Right renal pelvis (tissue), 4 donors: Measurements from ENCODE around the gene ISOC1. TPM values are rescaled to one million over a fixed set of nuclear protein-coding genes. Genes with fewer than 3 reads are reported as not detected.

Source experiments
- DNase-seq, 4 donors: peaks; one replicate each; pipeline ENCODE4 v3.0.0-alpha.2; 2013; ENCODE audit warnings: low read depth in 4 of 4, low spot score in 3 of 4, missing footprints in 1 of 4
- polyA plus RNA-seq, 4 donors: library from polyadenylated mRNA; unstranded; fragments of 120-200 nt; gene quantifications; one replicate each; pipeline ENCODE4 v1.2.1, GENCODE V29; 2013; ENCODE audit not compliant: insufficient read length in 4 of 4

Gene ISOC1
- polyA plus RNA-seq, 4 donors, result 47.5 to 53.4 (median 50.5) TPM

- peak; percentile 30 to 50 (median 38) for DNase-seq
These were observed 663 bp downstream of the ISOC1 start for GRCh38 chr5:129094924-129095899.

- no peak for DNase-seq
These were observed 1.9 kb downstream of the ISOC1 start for GRCh38 chr5:129096382-129096991.

GRCh38 chr5:129097498-129098296, 3.1 kb downstream of the ISOC1 start:
- DNase-seq, result no peak

GRCh38 chr5:129098488-129099183, 4.1 kb downstream of the ISOC1 start:
- DNase-seq, result no peak

GRCh38 chr5:129099184-129099569, 4.6 kb downstream of the ISOC1 start:
- no peak for DNase-seq

GRCh38 chr5:129101794-129102193, 7.2 kb downstream of the ISOC1 start:
- no peak for DNase-seq

- DNase-seq, result no peak
These were observed 8.8 kb downstream of the ISOC1 start for GRCh38 chr5:129103397-129103796.

- no peak for DNase-seq
These were observed 10.4 kb downstream of the ISOC1 start for GRCh38 chr5:129104915-129105455.

GRCh38 chr5:129107637-129108036, 13.1 kb downstream of the ISOC1 start:
- no peak for DNase-seq

- no peak for DNase-seq
These were observed 16.2 kb downstream of the ISOC1 start for GRCh38 chr5:129110742-129111141.

- DNase-seq, result no peak
These were observed 16.8 kb downstream of the ISOC1 start for GRCh38 chr5:129111351-129111750.

GRCh38 chr5:129112295-129112694, 17.7 kb downstream of the ISOC1 start:
- DNase-seq, result no peak

GRCh38 chr5:129113867-129114266, 19.3 kb downstream of the ISOC1 start:
- DNase-seq, result no peak

- no peak for DNase-seq
These were observed 20.1 kb downstream of the ISOC1 start for GRCh38 chr5:129114539-129115193.

GRCh38 chr5:129115680-129116079, 21.1 kb downstream of the ISOC1 start:
- DNase-seq, result no peak

- DNase-seq, result no peak
These were observed 22.2 kb downstream of the ISOC1 start for GRCh38 chr5:129116797-129117196.

- DNase-seq, result no peak
These were observed 23.9 kb downstream of the ISOC1 start for GRCh38 chr5:129118405-129118804.

- no peak for DNase-seq
These were observed 24.3 kb downstream of the ISOC1 start for GRCh38 chr5:129118826-129119225.

- no peak for DNase-seq
These were observed 25.6 kb downstream of the ISOC1 start for GRCh38 chr5:129120158-129120581.

GRCh38 chr5:129122560-129122959, 28.0 kb downstream of the ISOC1 start:
- DNase-seq, result no peak
